HG02852 (cell line): Measurements from ENCODE around the gene GALNT17.

Experiments
- ATAC-seq: cut with Tn5 transposase; IDR thresholded peaks from one replicate; pipeline ENCODE4 v1.9.1; 2021; ENCODE audit warnings: mild to moderate bottlenecking, moderate library complexity; ENCODE audit not compliant: unreplicated experiment

GALNT17 gene

DNA sequence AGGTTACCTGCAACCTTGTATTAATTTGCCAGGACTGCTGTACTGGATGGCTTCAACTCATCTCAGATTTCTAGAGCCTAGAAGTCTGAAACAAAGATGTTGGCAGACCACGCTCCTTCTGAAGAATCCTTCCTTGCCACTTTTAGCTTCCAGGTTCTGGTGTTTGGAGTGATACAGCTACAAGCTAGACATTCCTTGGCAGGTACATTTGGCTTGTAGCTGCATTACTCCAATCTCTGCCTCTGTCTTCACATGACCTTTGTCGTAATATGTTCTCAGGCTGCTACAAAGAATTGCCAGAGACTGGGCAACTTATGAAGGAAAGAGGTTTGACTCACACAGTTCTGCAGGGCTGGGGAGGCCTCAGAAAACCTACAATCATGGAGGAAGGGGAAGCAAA lies 146.3 kb downstream of the GALNT17 start:
- ATAC-seq, result no peak

DNA sequence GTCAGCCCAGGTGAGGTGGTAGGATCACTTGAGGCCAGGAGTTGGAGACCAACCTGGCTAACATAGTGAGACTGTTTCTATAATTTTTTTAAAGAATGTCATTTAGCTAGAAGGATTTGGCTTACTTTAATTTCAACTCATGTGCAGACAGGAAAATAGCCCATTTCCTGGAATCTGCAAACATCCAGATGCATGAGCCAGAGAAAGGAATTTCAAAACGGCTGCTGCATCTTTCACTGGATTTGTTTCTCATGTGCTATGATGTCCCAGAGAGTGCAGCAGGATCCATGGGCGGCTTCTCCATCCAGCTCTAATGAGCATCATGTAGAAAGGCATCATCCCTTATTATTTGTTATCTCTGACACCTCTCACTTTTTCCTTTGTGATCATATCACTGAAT lies 149.3 kb downstream of the GALNT17 start:
- ATAC-seq, result no peak

DNA sequence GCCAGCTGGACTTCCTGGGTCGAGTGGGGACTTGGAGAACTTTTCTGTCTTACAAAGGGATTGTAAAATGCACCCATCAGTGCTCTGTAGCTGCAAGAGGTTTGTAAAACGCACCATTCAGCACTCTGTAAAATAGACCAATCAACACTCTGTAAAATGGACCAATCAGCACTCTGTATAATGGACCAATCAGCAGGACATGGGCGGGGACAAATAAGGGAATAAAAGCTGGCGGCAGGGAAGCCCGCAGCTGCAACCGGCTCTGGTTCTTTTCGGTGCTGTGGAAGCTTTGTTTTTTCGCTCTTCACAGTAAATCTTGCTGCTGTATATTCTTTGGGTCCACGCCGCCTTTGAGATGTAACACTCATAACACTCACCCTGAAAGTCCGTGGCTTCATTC lies 151.9 kb downstream of the GALNT17 start:
- ATAC-seq, result no peak

DNA sequence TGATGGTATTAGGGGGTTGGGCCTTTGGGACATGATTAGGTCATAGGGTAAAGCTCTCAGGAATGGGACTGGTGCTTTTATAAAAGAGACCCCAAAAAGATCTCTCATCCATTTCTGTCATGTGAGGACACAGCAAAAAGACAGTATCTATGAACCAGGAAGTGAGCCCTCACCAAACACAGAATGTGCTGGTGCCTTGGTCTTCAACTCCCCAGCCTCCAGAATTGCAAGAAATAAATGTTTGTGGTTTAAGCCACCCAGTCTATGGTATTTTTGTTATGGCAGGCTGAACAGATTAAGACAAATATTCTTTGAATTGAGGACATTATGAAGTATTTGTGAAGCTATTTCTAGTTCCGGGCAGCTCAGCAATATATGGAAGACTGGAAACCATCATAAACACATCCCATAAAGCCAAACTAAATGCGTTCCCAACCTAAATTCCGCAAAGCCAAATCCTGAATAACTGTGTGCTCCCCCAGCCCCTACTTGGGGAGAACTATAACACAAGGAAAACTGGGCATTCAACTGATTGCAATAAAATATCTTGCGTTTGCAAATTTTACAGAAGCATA lies 153.7 kb downstream of the GALNT17 start:
- no peak for ATAC-seq

DNA sequence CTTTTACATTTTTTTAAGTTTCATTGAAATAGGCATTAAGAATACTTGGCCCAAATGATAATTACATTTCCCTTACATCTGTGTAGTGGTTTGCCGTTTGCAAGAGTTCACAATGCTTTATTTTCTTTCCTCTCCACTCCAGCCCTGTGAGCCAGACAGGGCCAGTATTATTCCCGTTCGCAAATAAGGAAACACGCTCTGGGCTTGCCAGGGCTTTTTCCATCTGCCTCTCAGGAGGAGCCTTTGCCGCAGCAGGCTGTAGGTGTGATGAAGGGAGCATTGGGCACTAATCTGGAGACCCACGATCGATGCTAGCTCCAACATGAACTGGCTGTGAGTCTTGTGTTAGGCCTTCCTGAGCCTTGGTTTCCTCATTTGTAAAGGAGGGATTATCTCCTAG lies 154.4 kb downstream of the GALNT17 start:
- ATAC-seq, result no peak

DNA sequence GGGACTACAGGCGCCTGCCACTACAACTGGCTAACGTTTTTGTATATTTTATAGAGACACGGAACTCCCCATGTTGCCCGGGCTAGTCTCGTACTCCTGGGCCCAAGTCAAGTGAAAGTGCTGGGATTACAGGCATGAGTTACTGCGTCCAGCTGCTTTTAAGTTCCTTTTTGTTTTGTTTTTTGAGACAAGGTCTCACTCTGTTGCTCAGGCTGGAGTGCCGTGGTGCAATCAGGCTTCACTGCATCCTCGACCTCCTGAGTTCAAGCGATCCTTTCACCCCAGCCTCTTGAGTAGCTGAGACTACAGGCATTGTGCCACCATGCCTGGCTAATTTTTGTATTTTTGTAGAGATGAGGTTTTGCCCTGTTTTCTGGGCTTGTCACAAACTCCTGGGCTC lies 155.0 kb downstream of the GALNT17 start:
- no peak for ATAC-seq

DNA sequence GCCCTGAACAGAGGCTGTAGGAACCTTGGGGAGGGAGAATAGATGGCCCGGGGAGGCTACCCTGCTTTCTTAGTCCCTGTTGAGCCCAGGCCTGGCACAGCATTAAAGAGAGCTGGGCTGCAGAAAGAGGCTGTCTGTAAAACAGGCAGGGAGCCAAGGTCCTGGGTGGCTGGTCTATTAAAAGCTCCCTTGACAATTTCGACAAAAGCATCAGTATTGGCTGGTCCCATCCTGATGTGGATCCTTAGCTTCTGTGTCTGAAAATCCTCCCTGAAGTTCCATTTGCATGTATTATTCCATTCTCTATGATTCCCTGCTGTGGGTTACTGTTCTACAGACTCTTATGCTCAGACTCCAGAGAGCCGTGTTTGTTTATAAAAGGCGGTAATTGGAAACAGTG lies 158.5 kb downstream of the GALNT17 start:
- ATAC-seq, result no peak

DNA sequence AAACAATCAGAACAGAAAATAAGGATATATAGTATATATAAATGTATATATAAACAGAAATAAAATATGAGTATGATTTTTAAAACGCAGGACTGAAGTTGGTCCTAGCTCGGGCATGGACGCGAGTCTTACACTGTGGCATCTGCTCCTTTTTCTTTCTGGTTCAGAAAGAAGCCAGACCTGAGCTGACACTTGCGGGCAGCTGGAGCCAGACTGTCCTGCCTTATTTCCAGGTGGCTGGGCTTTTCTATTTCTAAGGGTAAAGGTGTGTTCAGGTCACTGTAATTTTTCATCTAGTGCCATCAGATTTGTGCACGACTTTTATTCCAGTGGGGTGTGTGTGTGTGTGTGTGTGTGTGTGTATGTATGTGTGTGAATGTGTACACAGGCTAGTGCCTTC lies 166.4 kb downstream of the GALNT17 start:
- ATAC-seq, result no peak

DNA sequence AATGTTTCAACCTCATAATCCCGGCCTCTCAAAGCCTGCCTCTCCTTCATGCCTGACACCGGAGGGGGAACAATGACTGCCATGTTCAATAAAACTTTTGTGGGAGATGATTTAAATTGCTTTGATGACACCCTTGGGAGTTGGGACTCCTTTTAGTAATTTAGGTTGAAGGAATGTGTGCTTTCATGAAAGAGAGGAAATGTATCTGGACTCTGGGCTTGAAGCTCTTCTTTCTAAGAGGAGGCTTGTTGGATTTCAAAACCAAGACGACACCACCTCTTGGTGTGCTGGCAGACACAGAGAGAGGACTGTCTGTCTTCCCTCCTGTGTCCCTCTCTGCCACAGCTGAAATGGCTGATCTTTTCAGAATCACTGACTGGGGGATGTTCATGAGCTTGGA lies 168.1 kb downstream of the GALNT17 start:
- ATAC-seq, result no peak

DNA sequence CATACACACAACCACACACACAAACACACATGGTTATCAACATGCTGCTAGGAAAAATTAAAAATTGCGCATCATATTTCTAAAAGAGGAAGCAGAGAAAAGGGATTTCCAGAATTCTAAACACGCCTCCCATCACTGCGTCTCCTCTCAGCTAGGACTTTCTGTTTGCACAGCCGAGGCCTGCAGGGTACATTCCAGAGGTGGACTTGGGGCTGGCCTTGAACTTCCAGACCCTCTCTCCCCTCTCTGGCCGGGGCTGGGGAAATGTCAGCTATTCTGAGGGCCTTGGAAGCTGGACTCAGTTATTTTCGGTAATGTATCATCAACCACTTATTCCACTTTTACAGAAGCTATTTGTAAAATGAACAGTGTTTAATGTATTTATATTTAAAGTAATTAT lies 168.7 kb downstream of the GALNT17 start:
- ATAC-seq, result no peak

DNA sequence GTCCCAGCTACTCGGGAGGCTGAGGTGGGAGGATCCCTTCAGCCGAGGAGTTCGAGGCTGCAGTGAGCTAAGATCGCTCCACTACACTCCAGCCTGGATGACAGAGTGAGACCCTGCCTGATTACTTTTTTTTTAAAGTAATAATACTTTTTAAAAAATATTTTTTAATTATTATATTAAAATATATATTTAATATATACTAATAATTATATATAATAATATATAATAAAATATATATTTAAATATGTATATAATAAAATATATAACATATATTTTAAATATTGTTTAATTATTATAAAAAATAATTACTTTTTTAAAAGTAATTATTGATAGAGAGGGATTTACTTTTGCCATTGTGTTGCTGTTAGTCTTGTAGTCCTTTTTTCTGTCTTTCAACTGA lies 169.2 kb downstream of the GALNT17 start:
- ATAC-seq, result no peak

DNA sequence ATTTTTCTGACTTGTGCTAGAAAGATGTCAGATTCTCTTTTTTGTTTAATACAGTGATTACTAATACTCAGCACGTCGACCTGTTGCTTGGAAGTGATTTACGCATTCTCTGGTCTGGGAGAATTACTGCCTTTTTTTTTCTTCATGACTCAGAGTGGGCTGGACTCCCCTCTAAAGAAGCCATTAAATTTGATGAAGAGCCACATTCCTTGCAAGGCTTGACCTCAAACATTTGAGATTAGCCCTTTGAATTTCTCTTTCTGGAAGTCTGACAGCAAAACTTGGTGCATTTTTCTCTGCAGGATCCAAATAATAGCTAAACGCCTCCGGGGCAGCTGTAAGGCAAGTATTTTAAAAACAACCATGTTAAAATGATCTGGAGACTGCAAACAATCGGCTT lies 171.6 kb downstream of the GALNT17 start:
- no peak for ATAC-seq

DNA sequence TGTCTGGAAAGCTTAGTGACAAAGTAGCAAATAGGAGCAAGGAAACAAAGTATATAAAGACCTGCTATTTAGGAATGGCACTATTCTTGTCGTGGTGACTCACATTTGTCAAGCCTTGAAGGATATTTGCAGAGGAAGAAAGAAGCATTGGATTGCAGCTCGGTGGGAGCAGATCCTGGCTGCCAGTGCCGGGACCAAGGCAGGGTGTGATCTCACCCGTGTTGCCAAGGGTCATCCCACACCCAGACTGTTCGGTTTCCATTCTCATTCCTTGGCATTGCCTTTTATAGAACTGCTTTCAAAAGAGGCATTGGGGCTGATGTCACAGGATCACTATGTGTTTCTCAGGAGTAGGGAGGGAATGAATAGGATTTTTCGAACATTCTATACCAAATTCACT lies 176.2 kb downstream of the GALNT17 start:
- no peak for ATAC-seq

DNA sequence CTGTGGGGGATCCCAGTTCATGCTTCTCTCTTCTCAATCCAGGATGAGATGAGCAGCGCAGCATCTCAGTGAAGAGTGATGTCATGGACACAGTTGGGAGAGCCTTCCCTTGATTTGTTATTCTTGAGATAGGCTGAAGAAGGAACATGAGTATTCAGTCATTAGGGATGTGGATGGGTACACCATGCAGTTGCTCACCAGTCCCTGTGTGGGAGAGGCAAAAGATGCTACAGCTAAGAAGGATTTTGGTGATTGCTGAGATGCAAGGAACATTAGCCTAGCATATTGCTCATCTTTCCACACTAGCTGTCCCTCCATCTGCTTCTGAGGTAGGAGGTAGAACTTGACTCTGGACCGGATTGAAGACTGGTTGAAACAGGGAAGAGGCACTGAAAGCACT lies 179.6 kb downstream of the GALNT17 start:
- ATAC-seq, result no peak

DNA sequence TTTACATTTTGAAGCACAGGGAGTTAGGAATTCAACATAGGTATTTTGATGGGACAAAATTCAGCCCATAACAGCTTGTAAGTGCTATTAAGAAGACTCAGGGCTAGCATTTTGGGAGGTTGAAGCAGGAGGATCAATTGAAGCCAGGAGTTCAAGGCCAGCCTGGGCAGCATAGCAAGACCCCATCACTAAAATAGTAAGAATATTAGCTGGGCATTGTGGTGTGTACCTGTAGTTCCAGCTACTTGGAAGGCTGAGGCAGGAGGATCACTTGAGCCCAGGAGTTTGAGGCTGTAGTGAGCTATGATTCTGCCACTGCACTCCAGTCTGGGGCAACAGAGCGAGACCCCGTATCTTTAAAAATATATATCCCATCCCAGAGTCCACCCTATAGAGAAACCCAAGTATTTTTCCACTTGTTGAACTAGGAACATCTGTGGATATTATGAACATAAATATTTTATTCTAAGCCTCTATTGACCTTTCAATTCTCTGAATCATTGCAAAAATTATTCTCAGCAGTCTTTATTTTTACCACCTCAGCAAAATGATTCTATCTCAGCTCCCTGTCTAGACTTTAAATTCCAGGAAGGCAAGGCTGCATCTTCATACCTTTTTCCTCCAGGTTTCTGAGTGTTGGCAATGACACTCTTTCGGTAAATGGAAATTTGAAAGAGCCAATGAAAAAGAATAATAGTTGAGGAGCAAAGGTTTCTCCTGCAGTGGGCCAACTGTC lies 181.0 kb downstream of the GALNT17 start:
- no peak for ATAC-seq

DNA sequence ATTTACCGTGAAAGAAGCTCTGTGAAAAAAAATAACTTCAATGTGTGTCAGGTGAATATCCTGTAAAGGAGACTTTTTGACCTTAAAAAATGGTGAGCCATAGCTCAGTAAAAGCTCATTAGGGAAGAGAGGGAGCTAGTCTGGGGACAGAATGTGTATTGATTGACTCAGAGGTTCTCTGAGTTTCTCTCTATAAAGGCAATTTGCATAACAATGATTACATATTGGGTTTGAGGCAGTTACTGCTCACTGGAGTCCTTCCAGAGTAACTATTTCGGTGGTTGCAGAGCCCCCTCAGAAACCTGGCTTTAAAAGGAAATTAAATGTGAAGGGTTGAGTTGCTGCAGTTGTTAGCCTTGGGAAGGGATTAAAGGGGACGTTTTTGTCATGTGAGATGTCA lies 181.6 kb downstream of the GALNT17 start:
- ATAC-seq, result no peak

DNA sequence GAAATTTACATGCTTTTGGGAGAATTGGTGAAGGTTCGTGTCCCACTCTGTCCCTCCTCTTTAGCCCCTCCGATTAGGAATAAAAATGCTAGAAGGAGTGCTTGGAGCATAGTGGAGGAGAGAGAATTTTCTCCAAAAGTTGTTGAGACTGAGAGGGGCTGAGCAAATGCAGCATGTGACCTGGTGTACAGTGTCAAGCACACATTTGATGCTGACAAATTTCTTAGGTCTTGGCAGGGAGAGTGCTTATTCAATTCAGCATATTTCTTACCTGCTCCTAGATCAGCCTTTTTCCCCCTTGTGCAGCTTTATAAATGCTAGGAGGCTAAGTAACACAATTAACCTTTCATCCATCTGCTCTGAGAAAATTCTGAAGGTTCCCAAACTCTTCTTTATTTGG lies 189.0 kb downstream of the GALNT17 start:
- ATAC-seq, result no peak

DNA sequence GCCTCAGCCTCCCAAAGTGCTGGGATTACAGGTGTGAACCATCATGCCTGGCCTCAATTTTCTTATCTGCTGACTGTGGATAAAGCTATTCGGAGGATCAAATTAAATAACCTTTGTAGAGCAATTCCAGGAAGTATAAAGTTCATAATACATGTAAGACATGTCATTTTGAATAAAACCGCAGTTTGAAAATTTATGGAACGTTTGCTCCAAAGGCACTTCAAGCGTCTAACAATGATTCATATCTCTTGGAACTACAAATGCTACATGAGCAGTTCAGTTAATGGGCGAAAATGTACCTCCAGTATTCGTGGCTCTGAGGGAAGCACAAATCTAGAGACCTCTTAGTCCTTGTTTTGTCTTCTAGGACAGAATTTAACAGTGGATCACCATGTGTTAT lies 190.3 kb downstream of the GALNT17 start:
- ATAC-seq, result no peak

DNA sequence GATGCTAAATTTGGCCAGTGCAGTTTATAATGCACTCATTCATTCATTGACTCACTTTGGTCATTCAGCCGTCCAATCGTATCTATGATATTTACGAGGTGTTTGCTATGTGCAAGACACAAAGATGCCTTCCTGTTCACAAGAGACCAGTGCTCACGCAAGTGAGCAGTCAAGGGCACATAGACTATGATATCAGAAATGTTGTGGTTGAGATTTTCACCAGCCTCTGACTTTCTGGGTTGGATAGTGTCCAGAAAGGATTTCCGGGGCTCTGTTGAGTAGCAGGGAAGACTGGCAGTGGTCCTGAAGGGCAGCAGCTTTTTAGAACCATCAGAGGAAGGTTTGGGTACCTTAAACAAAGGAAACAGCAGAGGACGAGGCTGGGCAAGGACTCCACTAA lies 191.8 kb downstream of the GALNT17 start:
- no peak for ATAC-seq

DNA sequence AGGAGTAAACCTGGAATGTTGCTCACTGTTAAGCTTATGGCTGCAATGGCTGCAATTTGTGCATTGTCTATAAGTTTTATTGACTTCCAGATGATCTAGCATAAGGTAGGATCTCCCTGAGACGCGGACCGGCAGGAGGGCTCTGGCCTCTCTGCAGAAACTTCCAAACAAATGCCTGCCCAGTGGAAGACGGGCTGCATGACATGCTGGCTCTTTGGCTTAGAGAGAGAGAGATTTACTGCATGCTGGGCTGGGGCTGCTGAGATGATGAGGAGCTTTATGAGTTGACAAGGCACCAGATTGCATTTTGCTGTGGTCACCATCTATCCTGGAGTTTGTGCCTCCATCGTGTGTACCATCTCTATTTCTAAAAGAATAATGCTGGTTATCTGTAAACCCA lies 193.2 kb downstream of the GALNT17 start:
- ATAC-seq, result no peak

DNA sequence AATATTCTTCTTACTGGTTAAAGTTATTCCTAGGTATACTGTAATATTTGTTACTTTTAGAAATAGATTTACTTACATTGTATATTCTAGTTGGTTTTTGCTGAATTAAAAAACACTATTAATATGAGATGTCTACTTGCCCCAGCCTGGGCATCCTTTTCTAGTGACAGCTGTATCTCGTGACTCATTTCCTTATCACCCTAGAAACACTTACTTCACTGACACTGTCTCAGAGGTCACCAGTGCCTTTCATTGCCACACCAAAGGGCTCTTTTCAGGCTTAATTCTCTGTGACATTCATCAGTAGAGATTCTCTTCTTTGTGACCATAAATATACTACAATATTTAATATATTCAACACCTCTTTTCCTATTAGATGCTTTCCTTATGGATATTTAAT lies 194.7 kb downstream of the GALNT17 start:
- no peak for ATAC-seq

DNA sequence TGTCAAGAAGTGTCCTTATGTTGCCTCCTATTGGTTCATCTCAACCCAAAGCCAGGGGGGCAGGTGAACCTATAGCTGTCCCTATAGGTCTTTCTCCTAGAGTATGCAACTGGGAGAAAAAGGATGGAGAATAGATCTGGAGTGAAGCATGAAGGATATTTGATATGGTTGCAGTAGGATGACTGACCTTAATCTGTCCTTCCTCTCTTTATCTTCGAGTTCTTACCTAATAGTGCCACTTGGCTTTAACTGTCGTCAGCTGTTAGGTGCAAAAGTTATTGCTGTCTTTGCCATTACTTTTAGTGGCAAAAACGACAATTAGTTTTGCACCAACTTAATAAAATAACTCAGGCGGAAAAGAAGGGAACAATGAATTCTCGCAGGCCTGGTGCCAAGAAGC lies 196.0 kb downstream of the GALNT17 start:
- ATAC-seq, result no peak

DNA sequence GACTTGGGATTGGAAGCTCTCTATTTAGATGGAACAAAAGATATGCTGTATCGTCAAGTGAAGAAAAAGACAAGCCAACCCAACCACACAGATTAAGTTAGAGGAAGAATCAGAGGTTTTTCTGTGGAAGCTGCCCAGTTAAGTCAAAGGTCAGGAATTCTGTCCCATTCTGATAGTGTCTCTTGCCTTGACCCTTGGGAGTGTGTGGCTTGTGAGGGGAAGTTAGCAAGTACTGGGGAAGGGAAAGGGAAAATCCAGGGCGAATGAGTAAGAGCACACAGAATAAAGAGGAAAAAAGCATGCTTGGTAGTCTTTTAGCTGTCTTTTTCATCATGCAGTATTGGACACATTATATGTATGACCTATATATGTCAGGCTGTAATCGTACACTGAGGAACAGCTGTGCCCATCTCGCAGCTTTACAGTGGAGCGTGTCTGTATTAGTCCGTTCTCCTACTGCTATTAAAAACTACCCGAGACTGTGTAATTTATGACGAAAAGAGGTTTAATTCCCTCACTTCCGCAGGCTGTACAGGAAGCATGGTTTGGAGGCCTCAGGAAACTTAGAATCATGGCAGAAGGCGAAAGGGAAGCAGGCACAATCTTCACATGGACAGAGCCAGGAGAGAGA lies 197.2 kb downstream of the GALNT17 start:
- no peak for ATAC-seq
